ENCODE measurements around the gene LPP.
"Not testable (repeated sequence)": the region's sequence is repeated elsewhere in the genome, so short reads cannot be mapped to it uniquely, and the experiment has no call there.

The LPP gene

DNA sequence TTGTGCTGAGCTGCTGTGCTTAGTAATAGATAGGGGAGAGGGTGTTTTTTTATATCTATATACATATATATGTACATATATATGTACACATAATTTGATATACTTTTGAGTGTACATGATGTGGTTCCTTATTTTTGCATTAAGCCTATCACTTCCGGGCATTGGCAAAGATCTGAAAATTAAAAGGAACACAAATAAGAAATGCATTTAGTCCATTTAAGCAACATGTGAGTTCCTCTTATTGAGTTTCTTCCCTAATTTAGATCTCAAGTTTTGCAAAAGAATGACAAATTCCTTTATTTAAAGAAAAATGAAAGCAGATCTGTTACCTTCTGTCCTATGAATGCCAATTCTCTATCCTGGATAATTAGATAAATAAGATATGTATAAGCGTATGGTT lies 435.1 kb downstream of the LPP start:
- no peak for DNase-seq
- intact Hi-C loops (cut with DNase I): loop anchor here (10.0 kb wide), 2 partner anchors 356 to 844 kb away; partner anchors contain the start of gene BCL6

DNA sequence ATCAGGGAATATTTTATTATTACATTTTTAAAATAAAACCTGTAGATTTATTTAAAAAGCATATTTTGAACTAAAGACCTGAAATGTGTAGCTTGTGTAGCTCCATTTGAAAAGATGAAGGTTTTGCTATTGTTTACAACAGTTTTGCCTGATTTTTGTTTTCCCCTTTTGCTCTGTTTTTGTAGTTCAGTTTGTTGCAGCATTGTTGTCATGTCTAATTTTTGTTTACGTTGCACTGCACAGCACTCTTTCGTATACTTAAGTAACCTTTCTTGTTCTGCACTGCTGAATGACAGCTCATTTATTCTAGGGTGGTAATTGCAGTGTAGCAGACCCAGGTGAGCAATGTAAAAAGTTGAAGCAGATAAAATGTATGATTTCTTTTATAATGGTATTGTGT lies 435.8 kb downstream of the LPP start:
- intact Hi-C loops (cut with DNase I): loop anchor here (10.0 kb wide), 2 partner anchors 355 to 845 kb away; partner anchors contain the start of gene BCL6
- DNase-seq: no peak

DNA sequence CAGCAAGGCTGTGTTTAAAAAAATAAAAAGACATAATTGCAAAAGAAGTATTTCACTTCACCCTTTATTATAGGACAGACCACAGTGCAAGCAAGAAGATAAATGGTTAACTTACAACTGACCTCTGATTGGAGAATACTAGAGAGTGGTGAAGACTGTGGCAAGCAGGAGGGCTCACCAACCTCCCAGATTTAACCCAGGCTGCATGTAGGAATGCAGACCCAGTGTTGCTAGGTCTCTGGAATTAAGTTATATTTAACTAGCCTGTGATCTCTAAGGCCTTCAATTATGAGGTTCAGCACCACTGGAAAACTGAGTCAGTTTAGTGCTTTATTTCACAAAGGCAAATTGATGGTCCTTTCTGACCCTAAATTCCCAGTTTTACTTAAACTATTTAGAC lies 436.6 kb downstream of the LPP start:
- intact Hi-C loops (cut with DNase I): no loop called here
- DNase-seq: no peak

DNA sequence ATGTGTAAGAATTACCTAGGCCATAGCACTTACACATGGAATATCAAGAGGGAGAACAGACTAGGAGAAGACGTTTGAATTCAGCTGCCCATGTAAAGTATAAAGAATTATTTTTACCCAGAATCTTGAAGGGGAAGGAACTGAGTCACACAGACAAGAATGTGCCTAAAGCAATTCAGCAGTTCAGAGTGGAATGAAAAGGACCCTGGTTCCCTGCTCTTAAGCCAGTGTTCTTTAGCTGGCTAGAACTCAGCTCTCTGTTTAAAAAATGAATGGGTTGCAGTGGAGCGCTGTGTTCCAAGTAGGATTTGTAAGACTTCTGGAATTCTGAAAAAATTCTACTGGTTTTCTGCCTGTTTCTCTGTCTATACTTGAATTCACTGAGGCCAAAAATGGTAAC lies 440.2 kb downstream of the LPP start:
- DNase-seq: peak in 7 of 42 donors; percentile 11 to 62 (median 32)
- intact Hi-C loops (cut with DNase I): no loop called here

DNA sequence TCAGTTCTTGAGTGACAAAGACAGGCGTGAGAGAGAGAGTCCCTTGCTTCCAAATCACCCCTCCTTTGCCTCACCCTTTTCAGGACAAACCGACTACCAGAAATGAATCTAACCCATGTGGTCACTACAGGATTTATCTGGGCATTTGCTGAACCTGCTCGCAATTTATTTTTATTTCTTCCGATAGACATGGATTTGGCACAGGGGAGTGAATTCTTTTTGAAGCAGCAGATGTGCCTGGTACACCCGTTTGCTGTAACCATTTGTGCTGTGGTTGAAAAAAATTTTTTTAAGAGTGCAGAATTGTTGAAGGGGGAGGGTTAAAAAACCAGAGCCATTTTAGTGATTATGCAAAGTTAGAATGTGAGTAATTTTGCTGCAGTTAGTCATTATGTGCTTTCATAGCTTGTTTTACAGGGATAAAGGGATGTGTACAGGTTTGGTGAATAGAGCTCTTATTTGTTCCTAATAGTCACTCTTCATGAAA lies 442.0 kb downstream of the LPP start:
- intact Hi-C loops (cut with DNase I): no loop called here
- DNase-seq: no peak

DNA sequence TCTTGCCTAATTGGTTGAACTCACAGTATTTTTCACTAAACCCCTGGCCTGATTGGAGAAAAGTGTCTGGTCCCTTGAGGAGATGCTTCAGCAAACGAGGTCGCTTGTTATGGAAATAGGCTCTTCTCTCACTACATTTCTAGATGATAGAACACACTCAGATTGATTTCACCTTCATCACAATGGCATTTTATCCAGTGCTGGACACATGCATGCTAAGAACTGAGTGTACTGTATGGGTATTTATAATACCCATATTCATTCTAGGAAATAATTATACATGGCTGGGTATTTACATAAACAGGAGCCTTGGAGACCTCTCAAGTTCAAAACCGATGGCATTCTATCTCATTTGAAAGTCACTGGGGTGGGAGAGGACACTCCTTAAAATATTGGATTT lies 444.9 kb downstream of the LPP start:
- no peak for DNase-seq
- intact Hi-C loops (cut with DNase I): no loop called here

DNA sequence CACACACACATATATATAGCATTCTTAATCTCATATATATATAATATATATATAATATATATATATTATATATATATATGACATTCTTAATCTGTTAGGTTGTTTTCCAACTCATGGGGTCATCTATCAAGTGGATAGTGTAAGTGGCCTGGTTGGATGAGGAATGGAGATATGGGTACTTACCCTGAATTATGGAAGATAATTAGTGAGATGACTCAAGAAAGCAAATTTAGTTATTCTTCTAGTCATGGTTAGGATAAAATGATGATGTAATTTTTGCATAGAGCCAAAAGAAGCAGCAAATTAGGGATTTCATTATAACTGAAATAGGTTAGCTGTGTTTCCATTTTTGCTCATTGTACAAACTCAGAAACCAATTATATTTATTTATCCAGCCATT lies 448.2 kb downstream of the LPP start:
- no peak for DNase-seq
- intact Hi-C loops (cut with DNase I): no loop called here

DNA sequence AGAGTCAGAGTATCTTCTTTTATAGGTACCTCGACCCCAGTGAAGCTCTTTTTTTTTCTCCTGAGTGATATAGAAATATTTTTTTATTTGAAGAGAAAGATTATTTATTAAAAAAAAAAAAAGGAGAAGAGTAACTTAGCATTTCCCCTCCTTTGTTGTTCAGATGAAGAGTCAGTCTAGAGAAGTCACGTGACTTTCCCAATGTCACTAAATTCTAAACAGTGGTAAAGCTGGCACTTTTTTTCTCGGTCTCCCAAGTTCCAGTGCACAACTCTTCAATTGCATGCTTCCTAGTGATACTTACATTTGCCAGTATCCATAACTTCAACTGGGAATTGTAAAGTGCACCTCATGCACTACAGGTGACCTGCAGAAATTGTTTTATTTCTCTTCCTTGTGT lies 448.7 kb downstream of the LPP start:
- intact Hi-C loops (cut with DNase I): no loop called here
- DNase-seq: no peak

DNA sequence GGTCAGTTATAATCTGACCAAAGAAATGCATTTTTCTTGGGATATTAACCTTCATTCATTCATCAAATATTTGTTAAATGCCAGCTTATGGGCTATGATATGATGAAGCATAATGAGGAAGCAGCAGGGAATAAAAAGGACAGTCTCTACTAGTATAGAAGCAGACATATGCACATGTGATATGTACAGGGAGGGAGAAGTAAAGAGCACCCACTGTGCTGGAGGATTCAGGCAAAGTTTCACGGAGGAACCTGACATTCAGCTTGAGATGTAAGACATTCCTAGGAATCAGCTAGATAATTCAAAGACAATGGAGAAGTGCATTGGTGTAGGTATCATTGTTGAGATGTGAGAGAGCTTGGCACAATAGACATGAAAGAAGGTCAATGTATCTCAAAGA lies 450.7 kb downstream of the LPP start:
- DNase-seq: no peak
- intact Hi-C loops (cut with DNase I): no loop called here

DNA sequence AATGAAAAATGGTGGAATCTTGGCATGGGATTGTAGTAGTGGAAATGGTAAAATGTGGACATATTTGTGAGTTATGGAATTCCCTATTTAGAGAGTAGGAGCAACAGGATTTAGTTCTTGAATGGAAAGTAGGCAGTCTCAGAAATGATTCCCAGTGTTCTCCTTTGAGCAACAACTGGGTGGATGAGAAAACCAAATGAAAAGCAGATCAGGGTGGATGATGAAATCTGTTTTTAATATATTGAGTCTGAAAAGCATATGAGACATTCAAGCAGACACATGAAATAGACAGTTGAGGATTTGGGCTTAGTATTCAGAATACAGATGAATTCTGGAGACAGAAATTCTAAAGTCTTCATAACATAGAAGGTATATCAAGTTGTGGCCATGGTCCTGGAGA lies 451.3 kb downstream of the LPP start:
- DNase-seq: no peak

DNA sequence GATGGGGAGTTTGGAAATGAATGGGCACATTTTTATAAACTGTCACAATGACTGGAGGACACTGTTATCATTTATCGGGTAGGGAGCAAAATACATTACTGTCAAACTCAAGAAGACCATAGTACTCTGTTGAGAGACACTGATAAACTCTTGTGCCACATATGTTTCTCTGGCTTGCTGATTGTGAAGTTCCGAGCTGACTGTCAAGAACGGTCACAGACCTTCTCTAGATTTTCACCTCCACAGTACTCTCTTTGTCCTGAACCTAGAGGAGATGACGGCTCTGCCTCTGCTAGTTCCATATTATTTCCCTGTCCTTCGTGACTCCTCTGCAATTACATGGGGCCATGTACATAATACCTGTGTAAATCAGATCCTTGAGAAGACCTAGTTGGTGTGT lies 451.9 kb downstream of the LPP start:
- DNase-seq: no peak
- intact Hi-C loops (cut with DNase I): no loop called here

More for the DNA sequence above, 451.3 kb downstream of the LPP start:
- intact Hi-C loops (cut with DNase I): no loop called here

DNA sequence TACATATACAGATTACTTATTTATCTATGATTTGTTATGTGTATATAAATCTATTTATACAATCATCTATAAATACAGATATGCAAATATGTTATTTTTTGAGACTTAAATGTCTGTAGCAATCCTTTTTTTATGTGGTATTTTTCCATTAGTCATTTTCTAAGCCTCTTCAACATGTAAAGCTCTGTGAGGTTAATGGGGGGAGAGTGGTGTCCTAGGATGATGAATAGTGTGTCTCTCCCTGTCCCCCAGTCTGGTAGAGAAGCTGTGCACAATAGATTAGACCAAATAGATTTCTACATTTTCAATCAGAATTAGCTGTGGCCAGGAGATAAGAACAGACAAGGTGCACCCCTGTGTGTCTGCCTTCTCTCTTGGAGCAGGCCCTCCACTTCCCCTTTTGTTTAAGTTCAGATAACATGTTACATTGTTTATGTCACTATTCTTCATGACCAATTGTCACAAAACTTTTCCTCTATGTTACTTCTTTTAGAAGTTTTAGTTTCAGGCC lies 453.9 kb downstream of the LPP start:
- intact Hi-C loops (cut with DNase I): no loop called here
- no peak for DNase-seq

DNA sequence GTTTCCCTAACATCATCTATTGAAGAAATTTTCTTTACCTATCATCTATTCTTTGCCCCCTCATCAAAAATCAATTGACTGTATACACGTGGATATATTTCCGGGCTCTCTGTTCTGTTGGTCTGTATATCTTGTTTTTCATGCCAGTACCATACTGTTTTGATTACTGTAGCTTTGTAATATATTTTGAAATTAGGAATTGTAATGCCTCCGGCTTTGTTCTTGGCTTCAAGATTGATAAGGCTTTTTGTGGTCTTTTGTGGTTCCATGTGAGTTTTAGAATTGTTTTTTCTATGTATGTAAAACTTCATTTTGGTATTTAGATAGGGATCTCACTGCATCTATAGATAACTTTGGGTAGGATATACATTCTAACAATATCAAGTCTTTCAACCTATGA lies 454.4 kb downstream of the LPP start:
- intact Hi-C loops (cut with DNase I): no loop called here
- DNase-seq: no peak

DNA sequence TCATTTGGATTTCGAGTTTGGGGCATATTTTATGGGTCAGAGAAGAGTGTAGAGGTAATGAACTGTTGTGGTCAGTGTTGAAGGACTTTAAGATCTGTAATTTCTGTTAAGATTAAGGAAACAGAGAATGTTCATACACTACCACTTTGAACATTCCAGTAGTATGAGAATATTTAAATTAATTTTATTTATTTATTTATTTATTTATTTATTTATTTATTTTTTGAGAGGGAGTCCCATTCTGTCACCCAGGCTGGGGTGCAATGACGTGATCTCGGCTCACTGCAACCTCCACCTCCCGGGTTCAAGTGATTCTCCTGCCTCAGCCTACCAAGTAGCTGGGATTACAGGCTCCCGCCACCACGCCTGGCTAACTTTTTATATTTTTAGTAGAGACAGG lies 459.8 kb downstream of the LPP start:
- intact Hi-C loops (cut with DNase I): not testable (repeated sequence)

DNA sequence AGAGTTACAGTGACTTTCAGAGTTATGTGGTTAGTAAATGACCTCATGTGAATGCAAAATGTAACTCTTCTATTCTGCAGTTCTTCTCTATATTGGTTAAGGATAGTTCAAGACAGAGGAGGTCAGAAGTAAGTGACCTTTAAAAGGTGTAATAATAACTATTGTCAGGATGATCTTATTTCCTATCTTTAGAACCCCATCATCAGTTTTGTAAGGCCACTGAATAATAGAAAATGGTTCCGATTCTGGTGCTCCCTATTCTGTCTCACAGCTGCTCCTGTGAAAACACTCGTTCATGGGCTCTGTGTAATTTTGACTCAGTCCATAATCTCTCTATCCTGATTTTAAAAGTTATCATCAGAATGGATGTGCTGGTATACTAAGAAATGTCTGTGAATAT lies 463.3 kb downstream of the LPP start:
- intact Hi-C loops (cut with DNase I): no loop called here
- no peak for DNase-seq

More for the DNA sequence above, 459.8 kb downstream of the LPP start:
- DNase-seq: not testable (repeated sequence)

DNA sequence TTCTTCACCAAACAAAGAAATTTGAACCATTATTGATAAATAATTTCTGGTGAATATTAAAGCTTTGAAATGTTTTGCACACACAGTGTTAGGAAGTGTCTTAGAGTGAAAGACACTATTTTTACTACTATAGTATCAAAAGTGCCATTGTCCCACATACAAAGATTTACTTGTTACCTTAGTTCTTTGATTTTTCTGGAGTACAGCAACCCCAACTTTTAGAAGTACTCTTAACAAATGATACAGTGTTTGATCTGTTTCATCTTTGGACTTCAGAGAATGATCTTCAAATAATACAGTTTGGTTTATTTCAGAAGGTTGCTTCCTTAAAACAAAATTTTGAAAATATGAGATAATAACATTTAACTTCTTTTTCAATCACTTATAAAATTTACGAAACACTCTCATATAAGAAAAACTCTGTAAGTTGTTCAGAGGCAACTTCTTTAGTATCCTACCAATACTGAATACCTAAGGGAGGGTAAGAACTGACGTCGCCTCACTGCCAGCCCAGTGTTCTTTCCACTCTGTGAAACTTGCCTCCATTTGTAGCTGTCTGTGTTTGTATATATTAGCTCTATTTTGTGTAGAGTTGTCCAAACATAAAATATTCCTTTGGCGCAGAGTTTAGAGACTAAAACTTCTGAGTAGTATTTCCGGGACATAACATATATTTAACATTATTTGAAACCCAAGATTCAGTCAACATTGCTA lies 464.2 kb downstream of the LPP start:
- intact Hi-C loops (cut with DNase I): no loop called here
- no peak for DNase-seq

DNA sequence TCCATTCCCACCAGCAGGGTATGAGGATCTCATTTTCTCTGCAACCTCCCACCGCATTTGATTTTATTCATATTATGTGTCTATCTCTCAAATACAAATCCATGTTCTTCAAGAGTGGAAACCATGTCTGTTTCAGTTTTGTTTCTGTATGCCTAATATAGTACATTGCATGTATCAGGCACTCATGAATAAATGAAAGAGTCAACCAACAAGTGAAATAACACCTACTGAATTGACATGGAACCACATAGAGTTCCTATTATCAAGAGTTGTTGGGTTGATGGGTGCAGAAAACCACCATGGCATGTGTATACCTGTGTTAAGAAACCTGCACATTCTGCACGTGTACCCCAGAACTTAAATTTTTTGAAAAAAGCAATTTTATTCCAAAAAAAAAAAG lies 466.8 kb downstream of the LPP start:
- no peak for DNase-seq
- intact Hi-C loops (cut with DNase I): no loop called here

DNA sequence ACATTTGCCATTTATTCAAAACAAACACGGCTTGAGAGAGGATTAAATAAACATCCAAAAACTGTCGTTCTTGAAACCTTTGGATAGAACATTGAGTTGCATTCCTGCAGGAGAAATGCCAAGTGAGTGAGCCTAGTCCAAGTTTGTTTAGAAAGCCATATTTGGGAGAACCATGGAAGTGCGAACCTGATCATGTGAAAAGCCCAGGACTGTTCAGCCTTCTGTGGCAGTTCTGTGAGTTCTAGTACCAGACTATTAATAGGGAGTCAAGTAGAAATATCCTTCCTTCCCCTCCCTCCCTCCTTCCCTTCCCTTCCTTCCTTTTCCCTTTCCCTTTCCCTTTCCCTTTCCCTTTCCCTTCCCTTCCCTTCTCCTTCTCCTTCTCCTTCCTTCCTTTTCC lies 470.4 kb downstream of the LPP start:
- DNase-seq: peak in 6 of 42 donors; percentile 6 to 55 (median 26)
- intact Hi-C loops (cut with DNase I): no loop called here

DNA sequence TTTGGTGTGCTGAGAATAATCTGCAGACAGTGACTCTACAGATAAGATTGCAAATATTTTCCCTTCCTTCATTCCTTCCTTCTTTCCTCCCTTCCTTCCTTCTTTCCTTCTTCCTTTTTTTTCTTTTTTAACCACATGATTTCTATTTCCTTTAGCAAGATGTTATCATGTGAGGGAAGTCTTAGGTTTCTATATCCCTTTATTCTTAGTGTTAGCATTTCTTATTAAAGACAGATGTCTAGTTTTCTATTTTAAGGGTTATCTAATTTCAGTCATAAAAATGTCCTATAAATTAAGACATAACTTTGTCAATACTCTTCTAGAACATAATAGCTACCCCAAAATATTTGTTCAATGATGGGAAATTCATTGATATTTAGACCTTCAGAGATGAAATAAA lies 470.9 kb downstream of the LPP start:
- intact Hi-C loops (cut with DNase I): no loop called here
- no peak for DNase-seq

DNA sequence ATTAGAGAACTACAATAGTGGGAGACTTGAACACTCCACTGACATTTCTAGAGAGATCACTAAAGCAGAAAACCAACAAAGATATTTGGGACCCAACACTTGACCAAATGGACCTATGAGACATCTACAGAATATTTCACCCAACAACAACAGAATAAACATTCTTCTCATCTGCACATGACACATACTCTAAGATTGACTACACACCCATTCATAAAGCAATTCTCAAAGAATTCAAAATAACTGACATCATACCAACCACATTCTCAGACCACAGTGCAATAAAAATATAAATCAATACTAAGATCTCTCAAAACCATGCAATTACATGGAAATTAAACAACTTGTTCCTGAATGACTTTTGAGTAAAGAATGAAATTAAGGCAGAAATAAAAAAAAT lies 473.7 kb downstream of the LPP start:
- intact Hi-C loops (cut with DNase I): no loop called here

More for the DNA sequence above, 473.7 kb downstream of the LPP start:
- no peak for DNase-seq

Measured in head of caudate nucleus (tissue), 42 donors.